ENCODE data around the gene LTN1. TPM values are rescaled to one million over a fixed set of nuclear protein-coding genes. Genes with fewer than 3 reads are reported as not detected.
"Not testable (repeated sequence)": the region's sequence is repeated elsewhere in the genome, so short reads cannot be mapped to it uniquely, and the experiment has no call there.

LTN1 gene
- polyA plus RNA-seq, 1 donor: 21.6 TPM

- DNase-seq: no peak
- 15% methylated on average over 4 of the region's 14 CpGs for WGBS (ENCODE audit: insufficient coverage, low lambda C conversion rate)
- Histone ChIP-seq H3K36me3 (ENCODE audit: control insufficient read depth, insufficient read depth, low read length) (no peaks in the 10 kb centered on the region), H3K9me3 (ENCODE audit: control insufficient read depth, low read depth, low read length) (no peaks in the 10 kb centered on the region), H3K27me3 (ENCODE audit: control insufficient read depth, insufficient read depth, low read length) (no peaks in the 10 kb centered on the region), H3K4me1 (ENCODE audit: control insufficient read depth, insufficient read depth, low read length) (peaks cover 5% of the 10 kb centered on the region), H3K27ac (ENCODE audit: low read length) (peak overlapping the region; percentile 88), H3K4me3 (ENCODE audit: low read length) (peak overlapping the region; percentile 91)
Observed at GRCh38 chr21:28991861-28992525, 684 bp downstream of the LTN1 start.

GRCh38 chr21:28988146-28988545 is 4.5 kb downstream of the LTN1 start:
- H3K36me3 ChIP-seq (ENCODE audit: control insufficient read depth, insufficient read depth, low read length): peaks cover 22% of the 10 kb centered on the region
- not testable (repeated sequence) for H3K27ac ChIP-seq (ENCODE audit: low read length); H3K9me3 ChIP-seq (ENCODE audit: control insufficient read depth, low read depth, low read length); H3K27me3 ChIP-seq (ENCODE audit: control insufficient read depth, insufficient read depth, low read length); DNase-seq; H3K4me1 ChIP-seq (ENCODE audit: control insufficient read depth, insufficient read depth, low read length); H3K4me3 ChIP-seq (ENCODE audit: low read length)
- WGBS (ENCODE audit: insufficient coverage, low lambda C conversion rate): no CpG with 5 or more reads among the region's 6 CpGs

GRCh38 chr21:28986677-28987076 is 6.0 kb downstream of the LTN1 start:
- 100% methylated on average over 2 of the region's 4 CpGs for WGBS (ENCODE audit: insufficient coverage, low lambda C conversion rate)
- H3K27me3 ChIP-seq (ENCODE audit: control insufficient read depth, insufficient read depth, low read length): no peaks in the 10 kb centered on the region
- no peak overlapping the region for H3K27ac ChIP-seq (ENCODE audit: low read length)
- DNase-seq: no peak
- peaks cover 37% of the 10 kb centered on the region for H3K36me3 ChIP-seq (ENCODE audit: control insufficient read depth, insufficient read depth, low read length)
- no peak overlapping the region for H3K4me3 ChIP-seq (ENCODE audit: low read length)
- H3K9me3 ChIP-seq (ENCODE audit: control insufficient read depth, low read depth, low read length): no peaks in the 10 kb centered on the region
- H3K4me1 ChIP-seq (ENCODE audit: control insufficient read depth, insufficient read depth, low read length): no peaks in the 10 kb centered on the region

GRCh38 chr21:28982637-28983036 is 10.0 kb downstream of the LTN1 start:
- Histone ChIP-seq H3K9me3 (ENCODE audit: control insufficient read depth, low read depth, low read length) (no peaks in the 10 kb centered on the region), H3K36me3 (ENCODE audit: control insufficient read depth, insufficient read depth, low read length) (peaks cover 59% of the 10 kb centered on the region), H3K4me1 (ENCODE audit: control insufficient read depth, insufficient read depth, low read length) (no peaks in the 10 kb centered on the region), H3K27me3 (ENCODE audit: control insufficient read depth, insufficient read depth, low read length) (no peaks in the 10 kb centered on the region), H3K4me3 (ENCODE audit: low read length) (no peak overlapping the region), H3K27ac (ENCODE audit: low read length) (no peak overlapping the region)
- no CpG with 5 or more reads among the region's 1 CpG for WGBS (ENCODE audit: insufficient coverage, low lambda C conversion rate)
- no peak for DNase-seq

GRCh38 chr21:28979092-28979491 is 13.6 kb downstream of the LTN1 start:
- no peaks in the 10 kb centered on the region for H3K27me3 ChIP-seq (ENCODE audit: control insufficient read depth, insufficient read depth, low read length)
- DNase-seq: no peak
- peaks cover 64% of the 10 kb centered on the region for H3K36me3 ChIP-seq (ENCODE audit: control insufficient read depth, insufficient read depth, low read length)
- H3K27ac ChIP-seq (ENCODE audit: low read length): no peak overlapping the region
- no peak overlapping the region for H3K4me3 ChIP-seq (ENCODE audit: low read length)
- no peaks in the 10 kb centered on the region for H3K9me3 ChIP-seq (ENCODE audit: control insufficient read depth, low read depth, low read length)
- no CpG with 5 or more reads among the region's 1 CpG for WGBS (ENCODE audit: insufficient coverage, low lambda C conversion rate)
- no peaks in the 10 kb centered on the region for H3K4me1 ChIP-seq (ENCODE audit: control insufficient read depth, insufficient read depth, low read length)

- peaks cover 3% of the 10 kb centered on the region for H3K9me3 ChIP-seq (ENCODE audit: control insufficient read depth, low read depth, low read length)
- H3K36me3 ChIP-seq (ENCODE audit: control insufficient read depth, insufficient read depth, low read length): peaks cover 44% of the 10 kb centered on the region
Observed at GRCh38 chr21:28975397-28975796, 17.3 kb downstream of the LTN1 start.

GRCh38 chr21:28974531-28975227 is 18.0 kb downstream of the LTN1 start:
- H3K4me3 ChIP-seq (ENCODE audit: low read length): no peak overlapping the region
- no peak for DNase-seq
- H3K27ac ChIP-seq (ENCODE audit: low read length): no peak overlapping the region
- H3K4me1 ChIP-seq (ENCODE audit: control insufficient read depth, insufficient read depth, low read length): no peaks in the 10 kb centered on the region
- H3K36me3 ChIP-seq (ENCODE audit: control insufficient read depth, insufficient read depth, low read length): peaks cover 42% of the 10 kb centered on the region
- H3K27me3 ChIP-seq (ENCODE audit: control insufficient read depth, insufficient read depth, low read length): no peaks in the 10 kb centered on the region
- WGBS (ENCODE audit: insufficient coverage, low lambda C conversion rate): 100% methylated on average over 4 of the region's 6 CpGs
- H3K9me3 ChIP-seq (ENCODE audit: control insufficient read depth, low read depth, low read length): peaks cover 3% of the 10 kb centered on the region

More at GRCh38 chr21:28975397-28975796, 17.3 kb downstream of the LTN1 start:
- H3K4me3 ChIP-seq (ENCODE audit: low read length): no peak overlapping the region
- no peak overlapping the region for H3K27ac ChIP-seq (ENCODE audit: low read length)
- no peaks in the 10 kb centered on the region for H3K4me1 ChIP-seq (ENCODE audit: control insufficient read depth, insufficient read depth, low read length)
- no peaks in the 10 kb centered on the region for H3K27me3 ChIP-seq (ENCODE audit: control insufficient read depth, insufficient read depth, low read length)
- DNase-seq: no peak
- 86% methylated on average over 1 of the region's 3 CpGs for WGBS (ENCODE audit: insufficient coverage, low lambda C conversion rate)

GRCh38 chr21:28972398-28972797 is 20.3 kb downstream of the LTN1 start:
- Histone ChIP-seq H3K4me1 (ENCODE audit: control insufficient read depth, insufficient read depth, low read length) (no peaks in the 10 kb centered on the region), H3K27ac (ENCODE audit: low read length) (no peak overlapping the region), H3K36me3 (ENCODE audit: control insufficient read depth, insufficient read depth, low read length) (peaks cover 37% of the 10 kb centered on the region), H3K4me3 (ENCODE audit: low read length) (no peak overlapping the region), H3K27me3 (ENCODE audit: control insufficient read depth, insufficient read depth, low read length) (no peaks in the 10 kb centered on the region), H3K9me3 (ENCODE audit: control insufficient read depth, low read depth, low read length) (peaks cover 3% of the 10 kb centered on the region)
- 100% methylated on average over 3 of the region's 6 CpGs for WGBS (ENCODE audit: insufficient coverage, low lambda C conversion rate)
- no peak for DNase-seq

GRCh38 chr21:28971171-28971570 is 21.5 kb downstream of the LTN1 start:
- Histone ChIP-seq H3K4me3 (ENCODE audit: low read length) (no peak overlapping the region), H3K27ac (ENCODE audit: low read length) (no peak overlapping the region), H3K9me3 (ENCODE audit: control insufficient read depth, low read depth, low read length) (peaks cover 3% of the 10 kb centered on the region), H3K4me1 (ENCODE audit: control insufficient read depth, insufficient read depth, low read length) (no peaks in the 10 kb centered on the region), H3K36me3 (ENCODE audit: control insufficient read depth, insufficient read depth, low read length) (peaks cover 41% of the 10 kb centered on the region), H3K27me3 (ENCODE audit: control insufficient read depth, insufficient read depth, low read length) (no peaks in the 10 kb centered on the region)
- no CpG with 5 or more reads among the region's 2 CpGs for WGBS (ENCODE audit: insufficient coverage, low lambda C conversion rate)
- DNase-seq: no peak

GRCh38 chr21:28963831-28964230 is 28.8 kb downstream of the LTN1 start:
- no CpG with 5 or more reads among the region's 1 CpG for WGBS (ENCODE audit: insufficient coverage, low lambda C conversion rate)
- Histone ChIP-seq H3K4me3 (ENCODE audit: low read length) (no peak overlapping the region), H3K27ac (ENCODE audit: low read length) (no peak overlapping the region), H3K4me1 (ENCODE audit: control insufficient read depth, insufficient read depth, low read length) (no peaks in the 10 kb centered on the region), H3K9me3 (ENCODE audit: control insufficient read depth, low read depth, low read length) (no peaks in the 10 kb centered on the region), H3K27me3 (ENCODE audit: control insufficient read depth, insufficient read depth, low read length) (no peaks in the 10 kb centered on the region), H3K36me3 (ENCODE audit: control insufficient read depth, insufficient read depth, low read length) (peaks cover 44% of the 10 kb centered on the region)
- no peak for DNase-seq

GRCh38 chr21:28962465-28962864 is 30.2 kb downstream of the LTN1 start:
- H3K4me1 ChIP-seq (ENCODE audit: control insufficient read depth, insufficient read depth, low read length): no peaks in the 10 kb centered on the region
- no peaks in the 10 kb centered on the region for H3K9me3 ChIP-seq (ENCODE audit: control insufficient read depth, low read depth, low read length)
- H3K36me3 ChIP-seq (ENCODE audit: control insufficient read depth, insufficient read depth, low read length): peaks cover 48% of the 10 kb centered on the region
- WGBS (ENCODE audit: insufficient coverage, low lambda C conversion rate): no CpG with 5 or more reads among the region's 2 CpGs
- H3K27ac ChIP-seq (ENCODE audit: low read length): no peak overlapping the region
- no peak for DNase-seq
- no peak overlapping the region for H3K4me3 ChIP-seq (ENCODE audit: low read length)
- H3K27me3 ChIP-seq (ENCODE audit: control insufficient read depth, insufficient read depth, low read length): no peaks in the 10 kb centered on the region
